Lower lobe of right lung (tissue), 2 donors: Measurements from ENCODE around the gene BBX. TPM values are rescaled to one million over a fixed set of nuclear protein-coding genes. Genes with fewer than 3 reads are reported as not detected.
A peak's percentile ranks its signal among the peaks of the same experiment; 100 is the strongest.

Source experiments
- ATAC-seq, 2 donors: fragments of 200-7000 bp; cut with Tn5 transposase; one replicate each; pipeline ENCODE4 v1.9.1; 2020 to 2022; ENCODE audit warnings: mild to moderate bottlenecking in 2 of 2, moderate library complexity in 2 of 2
- DNase-seq: peaks from one replicate; pipeline ENCODE4 v3.0.0-alpha.2; 2020
- H3K27ac ChIP-seq: fragments of 200-600 bp; one replicate; pipeline ENCODE4 v1.8.0; 2022
- H3K27me3 ChIP-seq: fragments of 200-600 bp; one replicate; pipeline ENCODE4 v1.8.0; 2022; ENCODE audit warnings: low read depth
- H3K36me3 ChIP-seq: fragments of 200-600 bp; one replicate; pipeline ENCODE4 v1.8.0; 2022; ENCODE audit warnings: mild to moderate bottlenecking
- H3K4me1 ChIP-seq: fragments of 200-600 bp; one replicate; pipeline ENCODE4 v1.8.0; 2022
- H3K4me3 ChIP-seq: fragments of 200-600 bp; one replicate; pipeline ENCODE4 v1.8.0; 2022; ENCODE audit warnings: mild to moderate bottlenecking
- H3K9me3 ChIP-seq: fragments of 200-600 bp; one replicate; pipeline ENCODE4 v1.8.0; 2022
- CTCF ChIP-seq: fragments of 200-600 bp; IDR thresholded peaks from one replicate; pipeline ENCODE4 v1.8.0; 2022; ENCODE audit warnings: antibody characterized with exemption, mild to moderate bottlenecking
- intact Hi-C: fragments of 100-400 bp; cut with DNase I; formaldehyde crosslinking; loops from one replicate; pipeline ENCODE4 v1.11.0; 2022
- total RNA-seq: library from RNA; stranded (reverse); fragmentation: NEBNext Ultra II Directional; extraction: Animal tissue kit (Norgen Biotek cat#: 25700); gene quantifications from one replicate; pipeline ENCODE4 v1.2.1, GENCODE V29; 2021
- donor health status: DM: no; HTN: yes; CAD: no; lungs with severe emphysema.

Gene BBX
- total RNA-seq, 1 donor from 2014 or later, result 58.3 TPM

DNA sequence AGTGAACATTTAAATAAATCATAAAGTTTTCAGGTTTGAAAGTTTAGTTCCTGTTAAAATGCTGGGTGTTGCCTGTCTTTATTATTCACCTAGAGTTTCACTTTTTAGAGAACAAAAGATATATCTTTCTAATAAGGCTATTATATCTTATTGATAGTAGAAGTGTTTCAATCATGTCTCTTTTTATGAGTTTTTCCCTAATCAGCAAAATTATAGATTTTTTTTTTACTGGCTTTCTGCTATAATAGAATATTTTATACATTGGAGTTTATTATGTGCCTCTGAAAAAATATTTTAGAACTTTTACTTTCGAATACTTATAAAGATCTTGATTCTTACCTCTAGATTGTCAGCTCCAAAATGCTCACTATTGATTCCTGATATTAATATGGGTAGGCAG lies 131.5 kb downstream of the BBX start:
- DNase-seq (no peak), ATAC-seq (no peak)
- Histone ChIP-seq H3K27ac (no peak overlapping the region), H3K9me3 (no peaks in the 10 kb centered on the region), H3K27me3 (no peaks in the 10 kb centered on the region), H3K36me3 (no peaks in the 10 kb centered on the region), H3K4me1 (peaks cover 11% of the 10 kb centered on the region), H3K4me3 (no peak overlapping the region)
- intact Hi-C loops, result no loop called here
- no peak for TF ChIP-seq CTCF

DNA sequence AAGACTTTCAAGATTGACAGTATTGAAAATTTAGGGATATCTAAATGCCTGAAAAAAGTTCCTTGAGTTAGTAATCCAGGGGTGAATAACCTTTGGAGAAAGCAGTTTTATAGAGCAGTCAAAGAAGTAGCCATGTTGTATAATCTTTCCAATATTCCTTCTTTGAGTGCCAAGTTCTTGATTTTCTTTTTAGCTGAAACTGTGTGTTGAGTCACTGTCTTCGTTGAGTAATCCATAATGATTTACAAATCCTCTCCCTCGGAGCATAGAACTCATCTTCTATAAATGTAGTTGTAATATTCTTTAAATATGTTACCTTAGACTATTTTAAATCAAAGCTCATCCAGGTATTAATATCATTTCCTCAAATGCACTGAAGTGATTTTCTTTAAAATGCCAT lies 135.2 kb downstream of the BBX start:
- TF ChIP-seq CTCF, result no peak
- no peak for DNase-seq
- Histone ChIP-seq H3K4me1 (peaks cover 26% of the 10 kb centered on the region), H3K27ac (no peak overlapping the region), H3K36me3 (no peaks in the 10 kb centered on the region), H3K27me3 (no peaks in the 10 kb centered on the region), H3K4me3 (no peak overlapping the region), H3K9me3 (no peaks in the 10 kb centered on the region)
- no peak for ATAC-seq
- intact Hi-C loops, result no loop called here

DNA sequence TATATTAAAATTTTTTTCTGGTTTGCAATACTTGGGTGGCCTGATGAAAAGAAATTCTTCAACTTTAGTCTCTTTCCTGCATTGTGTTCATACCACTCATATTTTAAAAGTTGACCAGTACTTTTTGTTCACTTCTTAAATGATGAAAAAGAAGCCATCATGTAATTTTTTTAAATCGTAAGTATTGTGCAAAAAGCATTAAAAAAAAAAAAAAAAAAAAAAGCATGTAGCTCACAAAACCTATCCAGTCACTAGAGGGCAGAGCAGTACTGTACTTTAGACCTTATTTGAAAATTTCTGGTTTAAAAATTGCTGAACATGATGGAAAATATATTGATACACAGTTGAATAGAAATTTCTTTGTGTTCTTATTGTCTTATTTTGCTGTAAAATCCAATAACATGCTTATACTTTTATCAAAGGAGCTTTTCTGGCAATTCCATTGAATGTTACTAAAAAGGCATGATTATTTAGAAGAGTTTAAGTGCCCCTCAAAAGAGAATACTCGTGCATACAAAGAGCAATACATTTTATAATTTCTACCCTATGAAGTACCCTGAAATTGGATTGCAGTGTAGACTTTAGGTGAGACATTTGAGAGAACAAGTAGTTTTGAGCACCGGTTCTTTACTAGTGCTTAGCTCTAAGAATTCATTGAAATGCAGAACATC lies 137.7 kb downstream of the BBX start:
- ATAC-seq, result peak; percentile 53 to 61
- H3K4me3 ChIP-seq, result no peak overlapping the region
- no peak for DNase-seq
- intact Hi-C loops, result no loop called here
- H3K27me3 ChIP-seq, result no peaks in the 10 kb centered on the region
- peak; percentile 62 for TF ChIP-seq CTCF
- no peaks in the 10 kb centered on the region for H3K36me3 ChIP-seq
- H3K27ac ChIP-seq, result peak overlapping the region; percentile 25
- H3K9me3 ChIP-seq, result no peaks in the 10 kb centered on the region
- peaks cover 30% of the 10 kb centered on the region for H3K4me1 ChIP-seq

GRCh38 chr3:107661447-107662123 lies 138.8 kb downstream of the BBX start:
- H3K9me3 ChIP-seq, result no peaks in the 10 kb centered on the region
- H3K27me3 ChIP-seq, result no peaks in the 10 kb centered on the region
- no peaks in the 10 kb centered on the region for H3K36me3 ChIP-seq
- H3K4me1 ChIP-seq, result peaks cover 30% of the 10 kb centered on the region
- DNase-seq, result no peak
- H3K4me3 ChIP-seq, result peak overlapping the region; percentile 15
- H3K27ac ChIP-seq, result peak overlapping the region; percentile 25
- no peak for TF ChIP-seq CTCF
- intact Hi-C loops, result no loop called here
- ATAC-seq, result peak; percentile 46 to 50

DNA sequence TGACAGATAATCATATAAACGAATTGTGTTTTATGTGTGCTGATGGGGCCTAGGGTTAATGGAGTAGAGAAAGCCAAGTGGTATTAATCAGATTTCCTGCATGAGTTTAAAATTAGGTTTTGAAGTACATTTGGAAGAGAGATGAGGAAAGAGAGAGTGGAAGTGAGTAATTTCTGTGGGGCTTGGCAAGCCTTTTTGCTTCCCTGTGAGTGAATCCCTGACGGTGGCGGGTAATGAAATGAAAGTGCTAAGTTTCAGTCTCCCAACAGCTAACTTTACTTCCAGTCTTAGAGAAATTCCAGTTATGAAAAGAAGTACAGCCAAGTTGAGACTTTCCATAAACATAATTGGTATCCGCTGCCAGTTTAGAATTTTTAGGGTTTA lies 139.4 kb downstream of the BBX start:
- peak overlapping the region; percentile 25 for H3K27ac ChIP-seq
- peaks cover 30% of the 10 kb centered on the region for H3K4me1 ChIP-seq
- no peak for TF ChIP-seq CTCF
- intact Hi-C loops, result no loop called here
- H3K9me3 ChIP-seq, result no peaks in the 10 kb centered on the region
- ATAC-seq (peak; percentile 63 to 77), DNase-seq (no peak)
- no peaks in the 10 kb centered on the region for H3K36me3 ChIP-seq
- no peaks in the 10 kb centered on the region for H3K27me3 ChIP-seq
- peak overlapping the region; percentile 15 for H3K4me3 ChIP-seq
